Measurements from ENCODE around the gene TRMU. TPM values are rescaled to one million over a fixed set of nuclear protein-coding genes. Genes with fewer than 3 reads are reported as not detected.

Gene TRMU
- total RNA-seq, 1 donor from 2014 or later = 70.1 TPM

DNA sequence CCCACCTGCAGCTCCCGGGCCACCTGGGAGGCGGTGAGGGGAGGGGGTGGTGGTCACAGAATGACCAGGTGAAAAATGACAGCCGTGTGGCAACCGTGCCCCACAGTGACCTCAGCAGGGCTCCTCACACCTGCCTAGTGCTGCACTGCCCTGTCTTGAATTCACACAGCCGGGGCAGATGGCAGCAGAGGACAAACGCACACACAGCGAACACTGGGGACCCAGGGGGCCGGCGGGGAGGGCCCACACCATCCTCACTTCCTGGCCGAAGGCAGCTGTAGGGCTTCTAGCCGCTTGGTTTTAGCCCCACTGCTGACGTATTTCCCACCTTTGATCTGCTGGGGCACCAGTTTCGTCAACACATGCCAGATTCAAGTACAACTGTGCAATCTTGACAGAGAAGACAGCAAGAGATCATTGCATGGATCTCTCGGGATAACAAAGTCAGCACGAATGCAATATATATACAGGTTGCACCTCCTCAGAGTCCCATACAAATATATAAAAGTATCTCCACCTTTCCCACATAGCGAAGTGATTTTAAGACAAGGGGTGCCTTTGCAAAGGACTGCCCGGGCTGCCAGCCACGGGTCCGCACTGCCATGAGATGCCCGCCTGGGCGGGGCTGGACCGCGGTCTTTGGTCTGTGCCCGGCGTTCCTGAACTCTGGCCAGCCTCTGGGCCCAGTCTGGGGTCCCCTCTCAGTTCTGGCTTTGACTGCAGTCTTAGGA lies 26.9 kb downstream of the TRMU start:
- Histone ChIP-seq H3F3A (ENCODE audit: low read depth) (no peaks in the 10 kb centered on the region), H3K4me1 (no peaks in the 10 kb centered on the region), H4K20me1 (ENCODE audit: low read depth) (no peaks in the 10 kb centered on the region), H3K9ac (no peak overlapping the region), H3K36me3 (no peaks in the 10 kb centered on the region), H3K4me3 (no peak overlapping the region), H2AFZ (replicated peaks) (no peak overlapping the region), H3K27ac (no peak overlapping the region), H3K79me2 (ENCODE audit: low read depth) (no peaks in the 10 kb centered on the region), H3K27me3 (no peaks in the 10 kb centered on the region), H3K4me2 (no peak overlapping the region), H3K9me3 (ENCODE audit: low read depth) (no peaks in the 10 kb centered on the region)
- DNase-seq (ENCODE audit: low spot score) = no peak
- Mint-ChIP-seq H3K27ac (no peak overlapping the region), H3K4me1 (no peaks in the 10 kb centered on the region), H3K36me3 (peaks cover 16% of the 10 kb centered on the region), H3K9me3 (no peaks in the 10 kb centered on the region), H3K27me3 (ENCODE audit: insufficient read depth, low read depth) (peaks cover 5% of the 10 kb centered on the region), H3K4me3 (no peak overlapping the region)
- TF ChIP-seq EZH2 (IDR thresholded peaks at IDR 0.05) = no peak
- TF ChIP-seq EZH2phosphoT487 (IDR thresholded peaks at IDR 0.05) = no peak
- TF ChIP-seq, protein P1, sequence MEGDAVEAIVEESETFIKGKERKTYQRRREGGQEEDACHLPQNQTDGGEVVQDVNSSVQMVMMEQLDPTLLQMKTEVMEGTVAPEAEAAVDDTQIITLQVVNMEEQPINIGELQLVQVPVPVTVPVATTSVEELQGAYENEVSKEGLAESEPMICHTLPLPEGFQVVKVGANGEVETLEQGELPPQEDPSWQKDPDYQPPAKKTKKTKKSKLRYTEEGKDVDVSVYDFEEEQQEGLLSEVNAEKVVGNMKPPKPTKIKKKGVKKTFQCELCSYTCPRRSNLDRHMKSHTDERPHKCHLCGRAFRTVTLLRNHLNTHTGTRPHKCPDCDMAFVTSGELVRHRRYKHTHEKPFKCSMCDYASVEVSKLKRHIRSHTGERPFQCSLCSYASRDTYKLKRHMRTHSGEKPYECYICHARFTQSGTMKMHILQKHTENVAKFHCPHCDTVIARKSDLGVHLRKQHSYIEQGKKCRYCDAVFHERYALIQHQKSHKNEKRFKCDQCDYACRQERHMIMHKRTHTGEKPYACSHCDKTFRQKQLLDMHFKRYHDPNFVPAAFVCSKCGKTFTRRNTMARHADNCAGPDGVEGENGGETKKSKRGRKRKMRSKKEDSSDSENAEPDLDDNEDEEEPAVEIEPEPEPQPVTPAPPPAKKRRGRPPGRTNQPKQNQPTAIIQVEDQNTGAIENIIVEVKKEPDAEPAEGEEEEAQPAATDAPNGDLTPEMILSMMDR (IDR thresholded peaks at IDR 0.05) = no peak

DNA sequence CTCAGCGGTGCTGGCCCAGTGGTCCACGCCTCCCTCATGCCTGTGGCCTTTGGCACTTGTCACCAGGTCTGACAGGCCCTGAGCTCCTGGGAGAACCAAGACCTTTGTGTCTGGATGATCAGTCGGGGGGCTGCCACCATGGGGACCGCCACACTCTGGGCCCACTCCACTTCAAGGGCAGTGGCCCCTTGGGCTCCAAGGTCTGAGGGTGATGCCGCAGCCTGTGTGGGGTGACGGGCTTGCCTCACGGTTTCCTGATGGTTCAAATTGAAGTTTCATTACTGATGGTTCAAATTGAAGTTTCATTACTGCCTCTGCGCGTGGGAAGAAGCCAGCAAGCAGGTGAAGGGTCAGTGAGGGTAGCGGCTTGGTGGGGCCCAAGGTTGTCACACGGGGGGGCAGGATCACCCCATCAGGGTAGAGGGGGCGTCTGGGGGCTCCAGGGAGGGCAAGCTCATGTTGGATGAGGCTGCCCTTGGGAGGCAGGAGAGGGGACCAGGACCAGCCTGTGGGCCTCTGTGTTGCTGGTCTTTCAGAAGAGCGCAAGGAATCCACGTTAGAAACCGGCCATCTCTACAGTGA lies 27.5 kb downstream of the TRMU start:
- no peak for DNase-seq (ENCODE audit: low spot score)
- Histone ChIP-seq H3K9me3 (ENCODE audit: low read depth) (no peaks in the 10 kb centered on the region), H4K20me1 (ENCODE audit: low read depth) (no peaks in the 10 kb centered on the region), H3K4me3 (no peak overlapping the region), H3F3A (ENCODE audit: low read depth) (no peaks in the 10 kb centered on the region), H2AFZ (replicated peaks) (no peak overlapping the region), H3K27me3 (no peaks in the 10 kb centered on the region), H3K27ac (no peak overlapping the region), H3K79me2 (ENCODE audit: low read depth) (no peaks in the 10 kb centered on the region), H3K36me3 (no peaks in the 10 kb centered on the region), H3K4me1 (no peaks in the 10 kb centered on the region), H3K9ac (no peak overlapping the region), H3K4me2 (no peak overlapping the region)
- peaks cover 16% of the 10 kb centered on the region for H3K36me3 Mint-ChIP-seq
- TF ChIP-seq EZH2 (IDR thresholded peaks at IDR 0.05) (no peak), EZH2phosphoT487 (IDR thresholded peaks at IDR 0.05) (no peak)
- TF ChIP-seq, protein P1 (IDR thresholded peaks at IDR 0.05) = no peak
- H3K27ac Mint-ChIP-seq = no peak overlapping the region
- no peak overlapping the region for H3K4me3 Mint-ChIP-seq
- no peaks in the 10 kb centered on the region for H3K9me3 Mint-ChIP-seq
- H3K4me1 Mint-ChIP-seq = peaks cover 4% of the 10 kb centered on the region
- H3K27me3 Mint-ChIP-seq (ENCODE audit: insufficient read depth, low read depth) = peaks cover 5% of the 10 kb centered on the region

DNA sequence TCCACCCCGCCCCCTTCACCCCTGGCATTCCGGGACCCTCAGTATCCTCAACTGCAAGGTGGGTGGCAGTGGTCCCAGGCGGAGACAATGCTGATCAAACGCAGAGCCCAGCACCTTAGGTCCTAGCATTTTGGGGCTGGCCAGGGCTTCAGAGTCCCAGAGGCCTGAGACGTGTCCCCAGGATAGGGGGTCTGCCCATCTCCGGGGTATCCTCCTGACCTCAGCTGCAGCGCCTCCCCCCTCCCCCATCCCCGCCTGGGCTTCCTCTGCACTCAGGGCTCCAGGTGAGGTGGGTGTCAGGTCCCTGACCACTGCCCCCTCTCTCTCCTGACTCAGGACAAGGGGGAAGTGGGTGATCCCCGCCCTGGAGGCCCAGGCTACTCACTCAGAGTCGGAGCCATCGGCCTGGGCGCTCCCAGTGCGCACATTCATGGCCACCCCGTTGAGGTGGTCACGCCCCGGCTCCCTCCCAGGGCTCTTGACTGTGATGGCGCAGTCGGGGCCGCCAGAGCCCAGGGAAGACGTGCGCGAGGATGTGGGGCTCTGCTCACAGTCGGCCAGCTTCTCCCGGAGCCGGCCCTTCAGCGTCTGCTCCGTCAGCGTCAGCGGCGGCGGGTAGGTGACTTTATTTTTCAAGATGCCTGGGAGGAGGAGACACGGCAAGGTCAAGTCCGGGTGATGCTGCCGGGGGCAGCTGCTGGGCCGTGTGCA lies 28.3 kb downstream of the TRMU start:
- H4K20me1 ChIP-seq (ENCODE audit: low read depth) = no peaks in the 10 kb centered on the region
- H3K36me3 ChIP-seq = no peaks in the 10 kb centered on the region
- H3K4me1 Mint-ChIP-seq = peaks cover 5% of the 10 kb centered on the region
- no peak overlapping the region for H2AFZ ChIP-seq (replicated peaks)
- H3K27me3 Mint-ChIP-seq (ENCODE audit: insufficient read depth, low read depth) = peaks cover 5% of the 10 kb centered on the region
- no peak overlapping the region for H3K4me2 ChIP-seq
- H3K9me3 ChIP-seq (ENCODE audit: low read depth) = no peaks in the 10 kb centered on the region
- no peaks in the 10 kb centered on the region for H3K79me2 ChIP-seq (ENCODE audit: low read depth)
- no peak for DNase-seq (ENCODE audit: low spot score)
- H3K9me3 Mint-ChIP-seq = no peaks in the 10 kb centered on the region
- H3K27me3 ChIP-seq = no peaks in the 10 kb centered on the region
- no peak overlapping the region for H3K27ac ChIP-seq
- no peaks in the 10 kb centered on the region for H3F3A ChIP-seq (ENCODE audit: low read depth)
- TF ChIP-seq EZH2phosphoT487 (IDR thresholded peaks at IDR 0.05) (no peak), EZH2 (IDR thresholded peaks at IDR 0.05) (no peak)
- TF ChIP-seq, protein P1 (IDR thresholded peaks at IDR 0.05) = no peak
- no peak overlapping the region for H3K4me3 ChIP-seq
- H3K27ac Mint-ChIP-seq = no peak overlapping the region
- H3K4me1 ChIP-seq = no peaks in the 10 kb centered on the region
- peaks cover 15% of the 10 kb centered on the region for H3K36me3 Mint-ChIP-seq
- H3K9ac ChIP-seq = no peak overlapping the region
- no peak overlapping the region for H3K4me3 Mint-ChIP-seq

Data from neural progenitor cell (in vitro differentiated cells).